OCI-M1 (cell line): ENCODE data around the gene LAMA2.

ENCODE experiments used
- DNase-seq: peaks from one replicate; lab custom pipeline; 2025; lab: John Stamatoyannopoulos, UW

Gene LAMA2

DNA sequence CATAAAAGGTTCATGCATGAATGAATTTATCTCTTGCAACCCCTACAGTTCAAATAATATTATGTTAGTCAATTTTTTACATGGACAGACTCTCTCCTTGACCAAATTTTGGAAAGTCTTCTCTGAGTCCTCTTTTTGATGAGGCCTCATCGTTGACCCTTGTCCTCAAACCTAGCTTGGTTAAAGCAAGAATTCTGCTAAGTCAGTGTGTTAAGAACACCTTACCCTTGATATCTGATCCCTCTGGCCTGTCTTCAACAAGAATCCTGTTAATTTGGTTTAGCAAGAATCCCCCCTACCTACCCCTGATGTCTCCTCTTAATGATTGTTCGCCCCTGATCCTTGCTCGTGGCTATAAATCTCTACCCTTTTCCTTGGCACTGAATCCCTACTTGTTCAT is 301.4 kb downstream of the LAMA2 start:
- DNase-seq: no peak

GRCh38 chr6:129184808-129185366 is 301.9 kb downstream of the LAMA2 start:
- DNase-seq: no peak

DNA sequence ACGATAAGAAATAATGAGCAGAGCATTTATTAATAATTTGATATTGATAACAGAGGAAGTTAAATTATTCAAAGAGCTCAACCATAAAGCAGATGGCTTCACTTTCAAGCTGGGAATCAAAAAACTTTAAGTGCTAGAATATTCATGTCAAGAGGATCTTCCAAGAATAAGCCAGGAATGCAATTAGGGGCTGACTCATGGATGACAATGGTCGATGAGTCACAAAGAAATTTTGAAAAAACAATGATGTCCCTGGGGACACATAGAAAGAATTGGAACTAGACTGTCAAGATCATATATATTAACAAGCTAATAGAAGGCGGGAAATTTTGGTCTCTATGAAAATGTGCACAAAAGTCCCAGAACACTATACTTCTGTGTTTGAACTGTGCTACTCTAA is 304.1 kb downstream of the LAMA2 start:
- DNase-seq: no peak

- DNase-seq: no peak
Observed at GRCh38 chr6:129188306-129188705, 305.4 kb downstream of the LAMA2 start.

GRCh38 chr6:129188795-129189194 is 305.9 kb downstream of the LAMA2 start:
- no peak for DNase-seq

- DNase-seq: no peak
Observed at GRCh38 chr6:129189266-129189665, 306.3 kb downstream of the LAMA2 start.

DNA sequence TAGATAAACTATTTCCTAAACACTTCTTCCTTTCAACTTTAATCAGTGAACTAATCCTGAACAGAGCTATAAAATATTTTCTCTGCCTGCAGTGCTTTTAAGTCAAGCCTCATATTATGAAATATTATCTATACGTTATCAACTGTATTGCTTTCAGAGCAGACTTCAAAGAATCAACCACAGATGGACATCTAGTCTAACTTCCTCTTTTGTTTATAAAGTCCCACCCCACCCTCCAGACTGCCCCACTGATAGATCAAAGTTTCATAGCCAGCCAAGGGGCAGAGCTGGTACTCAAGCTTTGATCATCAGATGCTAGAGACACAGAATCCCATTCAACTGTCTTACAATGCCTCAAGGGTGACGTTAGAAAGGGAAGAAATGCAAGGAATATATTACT is 308.3 kb downstream of the LAMA2 start:
- peak; percentile 68 for DNase-seq

DNA sequence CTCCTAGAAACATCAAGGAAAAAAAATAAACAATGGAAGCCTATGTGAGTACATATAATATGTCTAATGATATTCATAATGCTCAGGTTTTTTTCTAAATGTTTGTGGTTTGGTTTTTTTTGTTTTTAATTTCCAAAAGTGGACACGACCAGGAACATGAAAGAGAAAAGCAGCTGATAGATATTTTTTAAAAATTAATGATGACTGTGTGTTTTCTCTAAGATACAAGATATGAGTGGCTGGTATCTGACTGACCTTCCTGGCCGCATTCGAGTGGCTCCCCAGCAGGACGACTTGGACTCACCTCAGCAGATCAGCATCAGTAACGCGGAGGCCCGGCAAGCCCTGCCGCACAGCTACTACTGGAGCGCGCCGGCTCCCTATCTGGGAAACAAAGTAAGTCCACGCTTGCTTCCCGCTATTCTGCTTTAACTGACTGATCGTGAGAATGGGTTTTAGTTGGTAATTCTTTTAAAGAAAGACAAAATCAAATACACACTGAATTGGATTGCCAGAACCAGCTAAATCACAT is 309.6 kb downstream of the LAMA2 start:
- DNase-seq: no peak

DNA sequence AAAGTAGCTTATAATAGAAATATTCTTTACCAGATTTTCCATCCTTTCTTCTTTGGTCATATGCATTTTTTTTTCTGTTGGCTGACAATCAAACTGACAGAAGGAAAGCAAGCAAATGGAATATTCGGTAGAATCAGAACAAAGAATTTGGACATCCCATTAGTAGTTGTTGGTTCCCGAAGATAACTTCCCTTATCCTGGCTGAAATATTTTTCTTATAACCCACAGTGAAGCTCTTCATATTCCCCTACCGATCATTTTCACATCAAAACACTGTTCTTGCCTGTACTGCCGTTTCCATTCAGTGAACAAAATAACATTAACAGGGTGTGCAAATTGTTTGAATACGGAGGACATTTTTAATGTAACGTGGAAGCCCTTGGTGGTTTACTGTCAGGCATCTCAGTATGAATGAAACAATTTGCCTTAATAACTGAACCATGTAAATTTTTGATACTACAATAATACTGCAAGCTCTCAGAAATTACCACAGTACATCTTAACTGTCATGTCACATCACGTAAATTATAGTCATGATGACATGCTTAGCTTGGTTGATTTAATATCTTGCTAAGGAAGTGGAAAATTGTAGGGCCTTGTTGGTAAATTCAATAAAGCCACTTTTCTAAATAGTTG is 311.5 kb downstream of the LAMA2 start:
- no peak for DNase-seq

GRCh38 chr6:129195161-129195560 is 312.2 kb downstream of the LAMA2 start:
- no peak for DNase-seq

DNA sequence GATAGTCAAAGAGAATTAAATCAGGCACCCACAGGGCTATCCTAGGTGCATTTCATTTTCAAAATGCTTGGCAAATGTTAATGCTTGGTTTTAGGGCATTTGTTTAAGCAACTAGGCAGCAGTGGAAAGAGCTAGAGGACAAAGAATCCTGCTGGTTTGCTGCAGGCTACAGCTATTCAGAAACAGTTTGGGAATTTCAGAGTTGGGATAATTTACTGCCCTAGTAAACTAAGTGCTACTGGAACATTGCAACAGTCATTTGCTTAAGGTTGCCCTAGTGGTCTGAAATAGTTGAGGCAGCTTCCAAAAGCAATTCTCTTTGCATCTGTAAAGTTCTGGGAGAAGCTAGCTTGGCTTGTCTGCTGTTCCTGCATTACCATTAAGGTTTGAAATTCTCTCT is 312.7 kb downstream of the LAMA2 start:
- DNase-seq: no peak

- DNase-seq: no peak
Observed at GRCh38 chr6:129197154-129197553, 314.2 kb downstream of the LAMA2 start.

- DNase-seq: no peak
Observed at GRCh38 chr6:129200151-129200550, 317.2 kb downstream of the LAMA2 start.

DNA sequence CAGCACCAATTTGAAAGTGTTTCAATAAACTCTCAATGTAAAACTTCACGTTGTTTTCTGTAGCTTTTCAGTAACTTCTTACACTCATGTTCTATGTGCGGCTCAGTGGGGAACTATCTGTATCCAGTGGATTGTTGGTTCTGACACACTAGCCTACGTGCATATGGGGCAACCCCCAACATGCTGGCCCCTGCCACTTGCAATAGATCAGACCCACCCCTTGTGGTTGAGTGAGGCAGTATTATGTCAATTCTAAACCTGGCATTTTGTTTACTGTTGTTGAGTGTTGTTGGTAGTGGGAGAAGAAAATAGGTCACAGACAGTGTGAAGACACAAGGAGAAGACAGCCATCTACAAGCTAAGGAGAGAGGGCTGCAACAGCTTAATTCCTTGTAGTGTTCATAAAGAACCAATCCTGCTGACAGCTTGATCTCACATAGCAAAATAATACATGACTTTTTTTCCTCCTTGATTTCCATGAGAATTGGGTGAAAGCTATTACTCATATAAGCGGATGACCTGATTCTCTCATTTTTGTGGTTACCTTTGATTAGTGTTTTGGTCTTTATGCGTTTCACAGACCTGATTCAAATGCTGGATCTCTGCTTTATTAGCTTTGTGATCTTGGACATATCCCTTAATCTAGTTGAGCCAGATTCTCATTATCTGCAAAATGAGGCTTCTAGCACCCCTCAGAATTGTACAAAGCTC is 320.4 kb downstream of the LAMA2 start:
- DNase-seq: no peak

GRCh38 chr6:129206821-129207220 is 323.9 kb downstream of the LAMA2 start:
- no peak for DNase-seq

DNA sequence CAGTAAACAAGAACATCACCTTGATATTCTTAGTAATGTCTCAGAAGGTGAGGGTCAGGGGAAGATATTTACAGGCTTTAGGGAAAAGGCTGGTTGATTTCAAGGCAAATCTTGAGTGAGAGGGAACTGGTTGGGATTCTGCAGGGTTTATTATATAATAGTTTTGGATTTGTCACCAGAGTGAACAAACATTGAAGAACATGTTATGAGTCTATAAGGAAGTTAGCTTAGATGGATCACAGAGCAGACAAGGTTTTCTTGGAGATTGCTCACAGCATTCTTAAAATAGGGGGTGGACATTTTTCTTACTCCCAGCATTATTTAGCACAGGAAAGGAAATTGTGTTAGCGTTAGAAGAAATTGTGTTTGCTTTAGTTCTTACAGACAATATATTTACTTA is 324.9 kb downstream of the LAMA2 start:
- DNase-seq: no peak

GRCh38 chr6:129208415-129209034 is 325.6 kb downstream of the LAMA2 start:
- no peak for DNase-seq

DNA sequence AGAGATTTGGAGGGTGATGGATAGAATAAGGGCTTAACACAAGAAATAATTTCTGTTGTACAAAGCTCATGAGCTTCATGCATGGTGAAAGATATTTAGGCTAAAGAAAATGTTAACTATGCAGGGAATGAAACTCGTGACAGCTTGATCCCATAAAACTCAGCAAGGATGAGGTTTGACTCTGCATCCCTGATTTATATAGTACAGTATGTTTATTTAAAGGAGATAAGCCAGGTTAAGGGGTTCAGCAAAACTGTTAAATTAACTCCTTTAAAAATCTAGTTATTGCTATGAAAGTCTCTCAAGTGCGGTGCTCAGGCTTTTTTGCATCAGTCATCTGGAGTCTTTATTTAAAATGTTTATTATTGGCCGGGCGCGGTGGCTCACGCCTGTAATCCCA is 326.4 kb downstream of the LAMA2 start:
- DNase-seq: no peak

DNA sequence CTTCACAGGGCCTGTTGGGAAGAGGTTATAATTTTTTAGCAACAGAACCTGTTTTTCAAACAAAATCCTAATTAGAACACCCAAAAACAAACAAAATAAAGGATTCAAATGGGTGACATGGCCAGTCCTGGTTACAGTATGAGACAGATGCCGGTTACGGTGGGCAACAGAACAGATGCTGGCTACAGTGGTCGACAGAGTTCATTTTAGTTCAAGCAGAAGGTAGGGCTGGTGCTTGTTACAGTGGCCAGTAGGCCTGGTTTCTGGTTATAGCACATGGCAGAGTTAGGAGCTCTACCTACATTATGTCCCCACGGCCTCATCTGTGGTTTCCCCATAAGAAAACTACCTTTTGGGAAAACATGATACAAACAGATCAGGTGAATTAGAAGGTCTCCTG is 327.7 kb downstream of the LAMA2 start:
- no peak for DNase-seq

DNA sequence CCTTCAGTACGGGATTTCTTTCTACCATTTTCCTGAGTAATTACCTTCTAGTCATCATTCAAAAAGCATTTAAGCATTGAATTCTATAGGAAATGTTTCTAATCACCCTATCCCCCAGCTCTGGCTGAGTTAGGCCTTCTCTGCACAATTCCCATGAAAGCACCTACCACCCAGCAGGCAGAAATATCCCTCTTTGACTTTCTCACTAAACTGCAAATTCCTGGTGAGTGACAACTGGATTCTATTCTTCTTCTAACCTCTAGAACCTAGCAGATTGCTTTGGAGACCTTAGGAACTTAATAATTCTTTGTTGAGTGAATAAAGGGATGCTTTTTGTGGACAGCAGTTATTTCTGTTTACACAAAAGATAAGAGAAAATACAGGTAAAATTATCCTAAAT is 328.7 kb downstream of the LAMA2 start:
- DNase-seq: no peak

GRCh38 chr6:129212081-129212480 is 329.1 kb downstream of the LAMA2 start:
- DNase-seq: no peak

DNA sequence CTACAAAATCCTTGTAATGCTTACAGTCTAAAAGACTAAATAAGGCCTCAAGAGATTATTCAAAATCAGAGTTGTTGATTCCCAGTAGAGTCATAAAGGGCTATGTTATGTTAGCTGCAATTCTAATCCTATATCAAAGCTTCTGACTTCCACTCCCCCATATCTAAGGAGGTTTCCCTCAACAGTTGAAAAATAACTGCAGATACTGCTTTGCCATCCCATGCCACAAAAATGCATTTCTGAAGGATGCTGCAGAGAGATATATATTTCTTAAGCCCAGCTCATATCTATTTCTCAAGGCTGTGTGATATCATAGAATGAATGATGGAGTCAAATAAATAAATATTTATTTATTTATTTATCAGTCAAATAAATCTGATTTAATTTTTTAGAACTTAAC is 332.3 kb downstream of the LAMA2 start:
- DNase-seq: no peak

- no peak for DNase-seq
Observed at GRCh38 chr6:129215916-129216520, 333.1 kb downstream of the LAMA2 start.
